M059J (cell line): ENCODE results near the gene USP6NL. TPM values are rescaled to one million over a fixed set of nuclear protein-coding genes. Genes with fewer than 3 reads are reported as not detected.
"Not testable (repeated sequence)": the region's sequence is repeated elsewhere in the genome, so short reads cannot be mapped to it uniquely, and the experiment has no call there.

Experiments
- DNase-seq: peaks from one replicate; pipeline ENCODE4 v3.0.0-alpha.2; 2012; ENCODE audit warnings: low read depth
- total RNA-seq: library from RNA; depleted of rRNA; stranded (reverse); fragments of >200 nt; shearing (Covaris generic); gene quantifications from 2 replicates; pipeline ENCODE4 v1.2.3, GENCODE V29; 2014

The USP6NL gene
- total RNA-seq, 1 experiment from 2014 or later: 7.9 TPM

- no peak for DNase-seq
Measured at GRCh38 chr10:11444531-11445228, 166.8 kb downstream of the USP6NL start.

DNA sequence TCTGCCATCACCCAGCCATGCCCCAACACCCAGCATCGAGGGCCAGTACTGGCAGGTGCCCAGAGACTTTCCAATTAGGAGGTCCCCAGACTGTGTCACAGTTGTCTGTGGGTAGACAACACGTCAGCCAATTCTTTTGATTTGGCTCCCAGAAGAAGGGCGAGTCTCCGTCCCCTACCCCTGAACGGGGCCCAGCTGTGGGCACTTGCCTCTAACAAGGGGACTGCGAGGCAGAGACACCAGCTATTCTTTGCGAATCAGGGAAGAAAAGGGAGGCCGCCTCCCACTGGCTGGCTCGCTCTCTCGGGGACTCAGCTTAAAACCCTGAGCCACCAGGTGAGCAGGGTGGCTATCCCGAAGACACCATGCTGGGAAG is 167.3 kb downstream of the USP6NL start:
- DNase-seq: no peak

GRCh38 chr10:11443468-11444154 is 167.8 kb downstream of the USP6NL start:
- no peak for DNase-seq

GRCh38 chr10:11442001-11442773 is 169.3 kb downstream of the USP6NL start:
- no peak for DNase-seq

- no peak for DNase-seq
Measured at GRCh38 chr10:11441151-11441535, 170.3 kb downstream of the USP6NL start.

DNA sequence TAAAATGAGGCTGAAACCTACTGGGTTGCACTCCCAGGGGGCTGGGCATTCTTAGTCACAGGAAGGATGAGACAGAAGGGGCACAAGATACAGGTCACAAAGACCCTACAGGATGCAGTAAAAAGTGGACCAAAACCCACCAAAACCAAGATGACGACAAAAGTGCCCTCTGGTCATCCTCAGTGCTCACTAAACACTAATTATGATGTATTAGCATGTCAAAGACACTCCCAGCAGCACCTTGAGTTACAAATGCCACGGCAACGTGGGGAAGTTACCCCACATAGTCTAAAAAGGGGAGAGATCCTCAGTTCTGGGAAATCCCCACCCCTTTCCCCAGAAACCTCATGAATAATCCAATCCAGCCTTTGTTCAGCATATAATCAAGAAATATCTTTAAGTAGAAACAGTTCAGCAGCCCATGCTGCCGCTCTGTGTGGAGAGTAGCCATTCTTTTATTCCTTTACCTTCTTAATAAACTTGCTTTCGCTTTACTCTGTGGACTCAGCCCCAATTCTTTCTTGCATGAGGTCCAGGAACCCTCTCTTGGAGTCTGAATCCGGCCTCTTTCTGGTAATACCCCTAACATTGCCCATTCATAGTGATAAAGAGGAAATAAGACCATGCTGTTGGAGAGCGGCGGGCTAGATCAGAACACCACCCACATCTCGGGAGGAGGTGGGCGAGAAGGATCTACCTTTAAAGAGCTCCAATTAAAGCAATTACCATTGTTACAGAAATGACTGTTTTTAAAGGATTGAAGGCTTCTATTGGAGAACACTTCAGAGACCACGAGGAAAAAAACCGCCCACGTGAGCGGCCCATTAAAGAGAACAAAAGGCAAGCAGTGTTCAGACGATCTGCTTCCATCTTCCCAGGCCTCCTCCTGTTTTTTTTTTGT is 170.9 kb downstream of the USP6NL start:
- no peak for DNase-seq

DNA sequence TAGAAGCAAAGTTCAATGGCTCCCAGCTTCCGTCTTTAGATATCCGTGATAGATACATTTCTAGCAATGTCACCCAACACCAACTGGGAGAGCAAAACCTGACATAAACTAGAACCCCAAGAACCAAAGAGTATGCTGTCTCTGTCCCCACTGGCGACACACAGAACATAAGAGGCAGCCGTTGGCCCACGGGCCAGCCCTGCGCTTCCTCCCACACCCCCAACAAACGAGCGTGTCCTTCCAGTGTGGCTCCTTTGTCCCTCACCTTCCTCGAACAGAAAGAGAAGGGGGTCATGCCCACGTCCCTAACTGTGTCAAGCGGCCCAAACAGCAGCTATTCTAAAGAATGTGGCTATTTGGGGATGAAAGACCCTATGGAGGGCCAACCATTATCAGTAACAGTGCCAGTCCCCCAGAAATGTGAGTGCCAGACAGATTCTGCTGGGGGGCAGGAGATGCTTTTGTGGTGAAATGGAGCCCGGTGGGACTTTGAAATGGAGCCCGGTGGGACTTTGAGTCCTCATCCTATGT is 171.9 kb downstream of the USP6NL start:
- DNase-seq: no peak

GRCh38 chr10:11437391-11438142 is 173.9 kb downstream of the USP6NL start:
- no peak for DNase-seq

GRCh38 chr10:11436445-11436844 is 175.0 kb downstream of the USP6NL start:
- not testable (repeated sequence) for DNase-seq

DNA sequence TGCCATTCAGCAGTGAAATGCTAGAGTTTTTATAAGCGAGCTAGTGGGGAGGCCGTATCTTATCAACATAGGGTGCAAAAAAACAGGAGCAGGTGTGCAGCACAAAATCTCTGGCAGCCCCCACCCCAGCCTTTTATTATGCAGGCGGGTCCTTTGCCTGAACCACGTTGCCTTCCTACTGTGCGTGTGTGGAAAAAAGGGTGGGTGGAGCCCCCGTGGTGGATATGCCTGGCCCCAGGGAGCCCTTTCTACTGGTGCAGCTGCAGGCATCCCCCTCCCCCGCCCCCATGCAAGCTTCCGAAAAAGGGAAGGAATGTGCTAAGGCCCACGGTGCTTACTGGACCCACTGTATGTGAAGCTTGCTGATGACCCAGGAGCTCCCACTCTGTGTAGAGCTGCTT is 175.9 kb downstream of the USP6NL start:
- DNase-seq: no peak

DNA sequence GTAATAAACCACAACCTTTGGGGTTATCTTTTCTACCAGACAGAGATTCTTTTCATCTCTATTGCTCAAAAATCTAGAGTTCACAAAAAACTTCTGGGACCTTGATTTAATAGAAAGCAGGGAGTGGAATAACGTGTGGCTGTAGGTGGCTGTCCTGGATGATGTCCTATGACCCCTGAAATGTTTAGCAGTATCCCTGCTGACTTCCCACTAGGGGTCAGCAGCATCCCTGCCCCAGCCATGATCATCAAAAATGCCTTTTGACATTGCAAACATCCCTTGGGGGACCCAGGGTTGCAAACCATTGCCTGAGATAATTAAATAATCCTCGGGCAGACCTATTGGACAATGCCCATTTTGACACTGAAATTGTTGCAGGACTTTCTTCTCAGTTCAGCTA is 177.1 kb downstream of the USP6NL start:
- DNase-seq: no peak

DNA sequence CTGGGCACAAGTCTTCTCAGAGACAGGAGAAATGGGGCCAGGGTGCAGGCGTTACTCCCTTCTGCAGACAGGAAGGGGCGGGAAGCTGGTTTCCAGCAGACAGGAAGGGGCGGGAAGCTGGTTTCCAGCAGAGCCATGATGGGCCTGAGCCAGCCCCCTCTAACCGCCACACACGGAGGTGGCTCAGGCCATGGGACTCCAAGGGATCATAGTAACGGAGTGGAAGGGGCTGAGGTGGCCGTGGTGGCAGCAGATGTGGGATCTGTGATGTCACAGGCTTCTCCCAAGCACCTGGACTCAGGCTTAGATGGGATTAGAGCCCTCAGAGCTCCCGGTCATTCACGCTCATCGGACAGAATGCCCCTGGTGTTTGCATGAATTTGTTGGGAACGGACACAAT is 177.8 kb downstream of the USP6NL start:
- DNase-seq: no peak

- DNase-seq: no peak
Measured at GRCh38 chr10:11431216-11431555, 180.3 kb downstream of the USP6NL start.

- DNase-seq: no peak
Measured at GRCh38 chr10:11430421-11431215, 180.8 kb downstream of the USP6NL start.

DNA sequence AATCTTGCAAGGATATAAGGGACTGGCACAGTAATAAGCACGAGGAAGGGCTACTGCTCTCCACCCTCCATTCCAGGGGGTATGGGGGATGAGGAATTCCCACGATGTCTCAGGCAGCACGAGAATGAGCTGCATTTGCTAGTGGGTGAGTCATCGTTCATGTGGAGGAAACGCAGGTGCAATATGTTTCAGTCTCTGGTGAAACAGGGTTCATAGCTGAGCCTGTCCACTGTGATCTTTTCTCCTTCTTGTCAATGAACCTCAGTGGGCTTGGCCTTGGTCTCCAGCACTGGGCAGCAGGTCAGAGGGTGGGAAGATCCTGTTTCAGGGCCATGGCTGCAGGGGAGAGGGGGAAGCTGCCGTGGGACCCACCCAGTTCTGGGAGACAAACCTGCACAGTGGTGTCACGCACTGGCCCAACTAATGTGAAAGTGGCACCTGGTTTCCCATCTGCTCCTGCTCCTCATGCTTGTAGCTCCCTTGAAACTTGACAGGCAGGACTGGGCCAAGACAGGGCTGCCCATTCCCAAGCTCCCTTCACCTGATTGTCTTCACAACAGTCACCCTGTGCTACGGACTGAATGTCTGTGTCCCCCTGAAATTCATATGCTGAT is 181.9 kb downstream of the USP6NL start:
- DNase-seq: no peak

DNA sequence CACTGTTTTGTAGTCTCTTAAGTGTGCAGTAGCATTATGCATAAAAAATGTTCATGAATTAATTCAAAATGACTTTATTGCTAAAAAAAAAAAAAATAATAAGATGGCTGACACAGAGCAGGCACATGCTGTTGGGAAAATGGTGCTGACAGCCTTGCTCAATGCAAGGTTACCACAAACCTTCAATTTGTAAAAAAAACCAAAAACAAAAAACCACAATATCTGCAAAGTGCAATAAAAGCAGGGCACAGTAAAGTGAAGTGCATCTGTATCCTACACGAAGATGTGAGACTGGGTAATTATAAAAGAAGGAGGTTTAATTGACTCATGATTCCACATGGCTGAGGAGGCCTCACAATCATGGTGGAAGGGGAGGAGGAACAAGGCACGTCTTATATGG is 185.8 kb downstream of the USP6NL start:
- no peak for DNase-seq

DNA sequence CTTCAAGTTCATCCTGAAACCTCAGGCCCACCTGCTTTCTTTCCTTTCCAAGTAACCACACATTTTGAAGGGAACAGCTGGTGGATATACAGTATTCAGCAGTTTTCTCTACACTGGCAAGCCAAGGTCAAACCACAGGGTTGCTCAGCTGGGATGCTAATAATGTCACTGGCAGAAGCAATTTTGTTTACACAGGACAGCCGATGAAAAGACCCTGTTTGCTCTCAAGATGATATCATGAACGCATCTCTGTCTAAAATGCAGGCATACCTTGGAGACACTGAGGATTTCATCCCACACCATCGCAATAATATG is 186.2 kb downstream of the USP6NL start:
- DNase-seq: no peak

DNA sequence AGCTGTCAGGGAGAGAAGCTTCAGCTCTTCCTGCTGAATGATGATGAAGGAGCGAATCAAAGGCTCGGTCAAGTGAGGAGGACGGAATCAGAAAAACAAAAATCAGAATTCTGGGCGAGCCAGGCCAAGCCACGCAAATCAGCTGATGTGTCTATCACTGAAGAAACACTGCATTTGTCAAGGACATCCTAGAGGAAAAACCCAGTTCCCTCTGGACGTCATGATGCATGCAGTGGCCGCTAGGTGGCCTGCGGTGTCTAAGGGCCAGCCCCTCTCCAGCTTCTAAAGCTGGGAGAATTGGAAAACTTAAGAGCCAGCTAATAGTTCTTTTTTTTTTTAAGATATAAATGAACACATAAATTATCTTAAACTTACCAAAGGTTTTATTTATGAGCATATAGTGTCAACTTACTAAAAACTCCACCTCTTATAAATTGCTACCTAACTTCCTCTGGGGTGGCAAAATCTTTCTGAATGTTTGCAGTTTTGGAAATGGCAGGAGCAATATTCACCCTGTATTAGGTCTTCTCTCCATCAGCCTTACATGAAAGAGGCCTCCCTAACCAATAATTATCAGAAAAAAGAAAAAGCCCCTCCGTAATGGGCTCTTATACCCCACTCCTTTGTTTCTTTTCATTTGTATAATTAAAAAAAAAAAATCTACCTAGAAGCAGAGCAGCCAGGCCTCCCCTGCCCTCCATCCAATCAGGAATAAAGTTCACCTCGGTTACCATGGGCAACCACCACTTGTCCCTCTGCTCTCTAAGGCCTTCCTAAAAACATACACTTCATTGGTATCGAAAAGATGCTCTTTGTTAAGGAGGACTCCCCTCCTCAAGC is 186.8 kb downstream of the USP6NL start:
- peak; percentile 13 for DNase-seq

GRCh38 chr10:11416974-11417373 is 194.5 kb downstream of the USP6NL start:
- no peak for DNase-seq
